Measurements from ENCODE around the gene ERC2. TPM values are rescaled to one million over a fixed set of nuclear protein-coding genes. Genes with fewer than 3 reads are reported as not detected.

Gene ERC2
- total RNA-seq, 1 donor from 2014 or later, result 32.5 TPM

GRCh38 chr3:55660642-55661041, 807.6 kb downstream of the ERC2 start:
- no peak for DNase-seq (ENCODE audit: low spot score, unreplicated experiment)
- Mint-ChIP-seq H3K4me3 (ENCODE audit: low read depth) (no peak overlapping the region), H3K27me3 (no peaks in the 10 kb centered on the region), H3K27ac (no peak overlapping the region), H3K9me3 (ENCODE audit: low read depth) (no peaks in the 10 kb centered on the region), H3K36me3 (ENCODE audit: insufficient read depth) (peaks cover 1% of the 10 kb centered on the region), H3K4me1 (ENCODE audit: low read depth) (no peaks in the 10 kb centered on the region)
- TF ChIP-seq, protein P1, sequence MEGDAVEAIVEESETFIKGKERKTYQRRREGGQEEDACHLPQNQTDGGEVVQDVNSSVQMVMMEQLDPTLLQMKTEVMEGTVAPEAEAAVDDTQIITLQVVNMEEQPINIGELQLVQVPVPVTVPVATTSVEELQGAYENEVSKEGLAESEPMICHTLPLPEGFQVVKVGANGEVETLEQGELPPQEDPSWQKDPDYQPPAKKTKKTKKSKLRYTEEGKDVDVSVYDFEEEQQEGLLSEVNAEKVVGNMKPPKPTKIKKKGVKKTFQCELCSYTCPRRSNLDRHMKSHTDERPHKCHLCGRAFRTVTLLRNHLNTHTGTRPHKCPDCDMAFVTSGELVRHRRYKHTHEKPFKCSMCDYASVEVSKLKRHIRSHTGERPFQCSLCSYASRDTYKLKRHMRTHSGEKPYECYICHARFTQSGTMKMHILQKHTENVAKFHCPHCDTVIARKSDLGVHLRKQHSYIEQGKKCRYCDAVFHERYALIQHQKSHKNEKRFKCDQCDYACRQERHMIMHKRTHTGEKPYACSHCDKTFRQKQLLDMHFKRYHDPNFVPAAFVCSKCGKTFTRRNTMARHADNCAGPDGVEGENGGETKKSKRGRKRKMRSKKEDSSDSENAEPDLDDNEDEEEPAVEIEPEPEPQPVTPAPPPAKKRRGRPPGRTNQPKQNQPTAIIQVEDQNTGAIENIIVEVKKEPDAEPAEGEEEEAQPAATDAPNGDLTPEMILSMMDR (IDR thresholded peaks at IDR 0.05; ENCODE audit: unreplicated experiment), result no peak

GRCh38 chr3:55659701-55660100, 808.6 kb downstream of the ERC2 start:
- Mint-ChIP-seq H3K4me1 (ENCODE audit: low read depth) (no peaks in the 10 kb centered on the region), H3K4me3 (ENCODE audit: low read depth) (no peak overlapping the region), H3K9me3 (ENCODE audit: low read depth) (no peaks in the 10 kb centered on the region), H3K27ac (no peak overlapping the region), H3K27me3 (no peaks in the 10 kb centered on the region), H3K36me3 (ENCODE audit: insufficient read depth) (peaks cover 1% of the 10 kb centered on the region)
- TF ChIP-seq, protein P1 (IDR thresholded peaks at IDR 0.05; ENCODE audit: unreplicated experiment), result no peak
- no peak for DNase-seq (ENCODE audit: low spot score, unreplicated experiment)

- no peak overlapping the region for H3K27ac Mint-ChIP-seq
- H3K27me3 Mint-ChIP-seq, result no peaks in the 10 kb centered on the region
- TF ChIP-seq, protein P1 (IDR thresholded peaks at IDR 0.05; ENCODE audit: unreplicated experiment), result no peak
- no peak overlapping the region for H3K4me3 Mint-ChIP-seq (ENCODE audit: low read depth)
- no peaks in the 10 kb centered on the region for H3K9me3 Mint-ChIP-seq (ENCODE audit: low read depth)
- no peak for DNase-seq (ENCODE audit: low spot score, unreplicated experiment)
- peaks cover 1% of the 10 kb centered on the region for H3K36me3 Mint-ChIP-seq (ENCODE audit: insufficient read depth)
- H3K4me1 Mint-ChIP-seq (ENCODE audit: low read depth), result no peaks in the 10 kb centered on the region
Observed at GRCh38 chr3:55658690-55659562, 809.3 kb downstream of the ERC2 start.

- H3K4me3 Mint-ChIP-seq (ENCODE audit: low read depth), result no peak overlapping the region
- DNase-seq (ENCODE audit: low spot score, unreplicated experiment), result no peak
- TF ChIP-seq, protein P1 (IDR thresholded peaks at IDR 0.05; ENCODE audit: unreplicated experiment), result no peak
- no peak overlapping the region for H3K27ac Mint-ChIP-seq
- no peaks in the 10 kb centered on the region for H3K27me3 Mint-ChIP-seq
- no peaks in the 10 kb centered on the region for H3K4me1 Mint-ChIP-seq (ENCODE audit: low read depth)
- no peaks in the 10 kb centered on the region for H3K9me3 Mint-ChIP-seq (ENCODE audit: low read depth)
- H3K36me3 Mint-ChIP-seq (ENCODE audit: insufficient read depth), result peaks cover 1% of the 10 kb centered on the region
Observed at GRCh38 chr3:55658270-55658669, 810.0 kb downstream of the ERC2 start.

GRCh38 chr3:55655544-55655943, 812.7 kb downstream of the ERC2 start:
- H3K36me3 Mint-ChIP-seq (ENCODE audit: insufficient read depth), result no peaks in the 10 kb centered on the region
- H3K4me3 Mint-ChIP-seq (ENCODE audit: low read depth), result no peak overlapping the region
- no peaks in the 10 kb centered on the region for H3K9me3 Mint-ChIP-seq (ENCODE audit: low read depth)
- H3K27me3 Mint-ChIP-seq, result no peaks in the 10 kb centered on the region
- H3K27ac Mint-ChIP-seq, result no peak overlapping the region
- H3K4me1 Mint-ChIP-seq (ENCODE audit: low read depth), result no peaks in the 10 kb centered on the region
- TF ChIP-seq, protein P1 (IDR thresholded peaks at IDR 0.05; ENCODE audit: unreplicated experiment), result no peak
- no peak for DNase-seq (ENCODE audit: low spot score, unreplicated experiment)
